ENCODE data around the gene ARID5B.

- no peak for TF ChIP-seq POLR2A (IDR thresholded peaks at IDR 0.05; ENCODE audit: low read length)
- TF ChIP-seq GATA1 (IDR thresholded peaks at IDR 0.05; ENCODE audit: low read depth, low read length), result no peak
These were observed 185.8 kb downstream of the ARID5B start for GRCh38 chr10:62087329-62087728.
